ENCODE measurements around the gene TNFAIP2. TPM values are rescaled to one million over a fixed set of nuclear protein-coding genes. Genes with fewer than 3 reads are reported as not detected.

Gene TNFAIP2
- total RNA-seq, 1 experiment from 2014 or later: 366 TPM

GRCh38 chr14:103094406-103095209 lies 28.7 kb upstream of the TNFAIP2 start, which contains the start of gene EXOC3L4:
Gene EXOC3L4, plus strand, starts transcription at chr14:103094725. Its CDS starts 5,495 bp downstream, at chr14:103100220.
- Histone ChIP-seq H3K4me3 (no peak within 1 kb of the TSS), H3K4me2 (no peak within 1 kb of the TSS), H4K20me1 (ENCODE audit: insufficient read depth) (no peaks in the 10 kb centered on the region), H2AFZ (no peak within 1 kb of the TSS), H3K79me2 (ENCODE audit: low read depth) (no peaks in the 10 kb centered on the region), H3K9me3 (ENCODE audit: insufficient read depth, low read depth) (no peaks in the 10 kb centered on the region), H3K9me2 (ENCODE audit: insufficient read depth) (no peaks in the 10 kb centered on the region), H3F3A (ENCODE audit: insufficient read depth, low read depth) (peaks cover 23% of the 10 kb centered on the region), H3K27ac (no peak within 1 kb of the TSS), H3K27me3 (ENCODE audit: insufficient read depth, low read depth) (no peaks in the 10 kb centered on the region), H3K36me3 (ENCODE audit: low read depth) (no peaks in the 10 kb centered on the region), H3K4me1 (replicated peaks; ENCODE audit: insufficient read depth) (peaks cover 18% of the 10 kb centered on the region)
- intact Hi-C loops (cut with micrococcal nuclease; ENCODE audit: unreplicated experiment): no loop called here
- no peak for DNase-seq
- ChIA-PET CTCF (no interaction called here), POLR2A (ENCODE audit: unreplicated experiment) (interaction anchor here (0.6 kb wide), 1 partner anchor 500 kb away, joined by 6 read pairs; no protein-coding TSS in a partner anchor)
- TF ChIP-seq CTCF (conservative IDR thresholded peaks at IDR 0.05) (no peak), EZH2 (IDR thresholded peaks at IDR 0.05; ENCODE audit: low read depth) (no peak)
- no TSS peak for BruUV-seq (replicated peaks)

GRCh38 chr14:103095210-103095778 lies 28.0 kb upstream of the TNFAIP2 start:
- no peaks in the 10 kb centered on the region for H3K27me3 ChIP-seq (ENCODE audit: insufficient read depth, low read depth)
- H3K36me3 ChIP-seq (ENCODE audit: low read depth): no peaks in the 10 kb centered on the region
- H3K4me1 ChIP-seq (replicated peaks; ENCODE audit: insufficient read depth): peaks cover 25% of the 10 kb centered on the region
- H3K27ac ChIP-seq: no peak overlapping the region
- no TSS peak for BruUV-seq (replicated peaks)
- no peaks in the 10 kb centered on the region for H3K9me2 ChIP-seq (ENCODE audit: insufficient read depth)
- ChIA-PET POLR2A (ENCODE audit: unreplicated experiment) (interaction anchor here (0.6 kb wide), 1 partner anchor 267 kb away, joined by 4 read pairs; no protein-coding TSS in a partner anchor), CTCF (interaction anchor here (1.4 to 1.8 kb wide), 3 partner anchors 9 to 197 kb away, joined by 6 to 16 read pairs (median 8); no protein-coding TSS in a partner anchor)
- H4K20me1 ChIP-seq (ENCODE audit: insufficient read depth): no peaks in the 10 kb centered on the region
- no peaks in the 10 kb centered on the region for H3K9me3 ChIP-seq (ENCODE audit: insufficient read depth, low read depth)
- intact Hi-C loops (cut with micrococcal nuclease; ENCODE audit: unreplicated experiment): no loop called here
- H3F3A ChIP-seq (ENCODE audit: insufficient read depth, low read depth): peaks cover 30% of the 10 kb centered on the region
- no peak overlapping the region for H2AFZ ChIP-seq
- no peak for DNase-seq
- no peak for TF ChIP-seq EZH2 (IDR thresholded peaks at IDR 0.05; ENCODE audit: low read depth)
- TF ChIP-seq CTCF (conservative IDR thresholded peaks at IDR 0.05): no peak
- H3K79me2 ChIP-seq (ENCODE audit: low read depth): no peaks in the 10 kb centered on the region
- no peak overlapping the region for H3K4me3 ChIP-seq
- H3K4me2 ChIP-seq: no peak overlapping the region

- no peak overlapping the region for H3K4me2 ChIP-seq
- CTCF ChIA-PET: interaction anchor here (0.6 to 1.8 kb wide), 7 partner anchors 9 to 1476 kb away, joined by 3 to 16 read pairs (median 6); no protein-coding TSS in a partner anchor
Measured at GRCh38 chr14:103096387-103096786, 26.9 kb upstream of the TNFAIP2 start.

More at GRCh38 chr14:103096387-103096786, 26.9 kb upstream of the TNFAIP2 start:
- DNase-seq: no peak
- Histone ChIP-seq H2AFZ (no peak overlapping the region), H3F3A (ENCODE audit: insufficient read depth, low read depth) (peaks cover 41% of the 10 kb centered on the region), H3K9me2 (ENCODE audit: insufficient read depth) (no peaks in the 10 kb centered on the region), H4K20me1 (ENCODE audit: insufficient read depth) (no peaks in the 10 kb centered on the region), H3K27me3 (ENCODE audit: insufficient read depth, low read depth) (no peaks in the 10 kb centered on the region), H3K9me3 (ENCODE audit: insufficient read depth, low read depth) (no peaks in the 10 kb centered on the region), H3K27ac (no peak overlapping the region), H3K36me3 (ENCODE audit: low read depth) (no peaks in the 10 kb centered on the region), H3K79me2 (ENCODE audit: low read depth) (no peaks in the 10 kb centered on the region), H3K4me1 (replicated peaks; ENCODE audit: insufficient read depth) (peaks cover 30% of the 10 kb centered on the region), H3K4me3 (no peak overlapping the region)
- BruUV-seq (replicated peaks): no TSS peak
- intact Hi-C loops (cut with micrococcal nuclease; ENCODE audit: unreplicated experiment): no loop called here
- POLR2A ChIA-PET (ENCODE audit: unreplicated experiment): interaction anchor here (0.5 kb wide), 1 partner anchor 163 kb away, joined by 3 read pairs; no protein-coding TSS in a partner anchor
- no peak for TF ChIP-seq CTCF (conservative IDR thresholded peaks at IDR 0.05)
- no peak for TF ChIP-seq EZH2 (IDR thresholded peaks at IDR 0.05; ENCODE audit: low read depth)

Data from PC-9 (cell line).